HG03095 (cell line): ENCODE data around the gene SULT1C4.
"Not testable (repeated sequence)": the region's sequence is repeated elsewhere in the genome, so short reads cannot be mapped to it uniquely, and the experiment has no call there.

Experiments used
- ATAC-seq: cut with Tn5 transposase; IDR thresholded peaks from one replicate; pipeline ENCODE4 v1.9.1; 2021; ENCODE audit warnings: moderate library complexity; ENCODE audit not compliant: unreplicated experiment

The SULT1C4 gene

DNA sequence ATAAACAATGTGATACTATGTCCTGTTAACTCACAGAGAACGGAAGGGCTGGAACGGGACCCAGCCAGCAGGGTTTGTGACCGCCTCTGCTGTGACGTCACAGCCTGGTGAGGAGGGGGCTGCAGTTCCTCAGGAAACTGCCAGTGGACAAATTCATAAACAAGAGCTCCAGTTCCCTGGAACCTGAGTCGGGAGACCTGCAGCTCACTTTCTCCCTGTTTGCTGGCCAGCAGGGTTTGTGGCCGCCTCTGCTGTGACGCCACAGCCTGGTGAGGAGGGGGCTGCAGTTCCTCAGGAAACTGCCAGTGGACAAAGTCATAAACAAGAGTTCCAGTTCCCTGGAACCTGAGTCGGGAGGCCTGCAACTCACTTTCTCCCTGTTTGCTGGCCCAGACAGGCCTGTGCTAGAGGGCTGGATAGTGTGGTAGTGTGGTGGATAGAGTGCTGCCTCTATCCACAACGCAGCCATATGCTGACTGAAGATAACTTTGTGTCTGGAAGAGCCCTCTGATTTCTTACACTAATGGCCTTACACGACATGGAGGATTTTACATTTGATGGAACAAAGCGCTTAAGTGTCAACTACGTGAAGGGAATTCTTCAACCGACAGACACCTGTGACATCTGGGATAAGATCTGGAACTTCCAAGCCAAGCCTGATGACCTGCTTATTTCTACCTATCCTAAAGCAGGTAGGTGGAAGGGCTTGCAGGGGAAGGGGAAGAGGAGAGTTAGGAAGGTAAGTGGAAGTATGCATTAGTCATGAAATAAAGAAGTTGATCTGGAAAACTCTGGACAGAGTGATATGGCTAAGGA lies at the start of gene SULT1C4:
SULT1C4 (plus strand) TSS at position 140 of the 816 bp plus-strand sequence; CDS start at position 524, 384 bp downstream.
- no peak for ATAC-seq

DNA sequence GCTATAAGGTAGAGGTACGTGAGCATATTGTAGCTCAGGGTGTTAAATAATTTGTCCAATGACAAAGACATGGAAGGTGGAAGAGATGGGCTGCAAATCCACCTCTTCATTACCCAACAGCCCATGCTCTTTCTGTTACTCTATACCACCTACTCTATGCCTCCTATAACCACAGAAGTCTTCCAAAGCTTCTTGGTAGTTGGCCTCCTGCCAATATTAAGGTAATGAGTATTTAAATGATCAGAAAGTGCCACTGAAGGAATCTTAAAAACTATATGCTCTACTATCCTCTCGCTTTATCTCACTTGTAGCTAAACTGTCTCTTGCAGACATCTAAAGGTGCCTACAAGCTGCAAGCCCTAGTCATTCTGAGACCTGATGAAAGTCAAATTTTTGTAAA lies 48.0 kb upstream of the SULT1C4 start:
- no peak for ATAC-seq

DNA sequence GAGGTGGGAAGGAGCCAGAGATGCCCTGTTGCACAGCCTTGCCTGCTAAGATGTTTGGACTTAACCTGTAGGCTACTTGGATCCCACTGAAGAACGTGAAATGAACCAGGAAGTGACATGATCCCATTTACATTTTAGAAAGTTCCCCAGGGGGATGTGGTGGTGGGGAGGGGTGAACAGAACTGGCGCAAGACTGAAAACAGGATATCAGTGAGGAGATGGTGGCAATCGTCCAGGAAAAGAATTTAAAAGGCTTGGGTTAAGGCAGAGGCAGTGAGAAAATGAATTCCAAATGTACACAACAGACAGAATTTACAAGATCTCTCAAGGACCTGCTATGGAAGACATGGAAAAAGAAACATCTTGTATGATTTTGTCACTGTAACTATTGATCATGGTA lies 46.8 kb upstream of the SULT1C4 start:
- ATAC-seq: no peak

DNA sequence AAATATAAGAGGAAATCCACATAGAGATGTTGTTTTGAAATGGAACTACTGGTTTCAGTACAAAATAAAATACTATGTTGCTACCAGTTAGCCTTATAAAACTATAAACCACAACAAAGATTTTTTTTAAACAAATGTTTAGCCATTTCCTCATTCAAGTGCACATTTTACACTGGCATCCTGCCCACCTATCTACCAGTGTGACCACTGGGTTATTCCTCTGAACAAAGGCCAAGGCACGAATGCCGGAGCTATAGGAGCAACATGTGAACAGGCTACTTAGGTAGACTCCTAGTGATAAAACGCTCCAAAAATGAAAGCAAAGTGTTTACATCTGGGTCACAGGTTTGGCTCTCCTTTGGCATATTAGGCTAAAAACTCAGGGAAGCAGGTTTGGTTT lies 31.8 kb upstream of the SULT1C4 start:
- ATAC-seq: no peak

DNA sequence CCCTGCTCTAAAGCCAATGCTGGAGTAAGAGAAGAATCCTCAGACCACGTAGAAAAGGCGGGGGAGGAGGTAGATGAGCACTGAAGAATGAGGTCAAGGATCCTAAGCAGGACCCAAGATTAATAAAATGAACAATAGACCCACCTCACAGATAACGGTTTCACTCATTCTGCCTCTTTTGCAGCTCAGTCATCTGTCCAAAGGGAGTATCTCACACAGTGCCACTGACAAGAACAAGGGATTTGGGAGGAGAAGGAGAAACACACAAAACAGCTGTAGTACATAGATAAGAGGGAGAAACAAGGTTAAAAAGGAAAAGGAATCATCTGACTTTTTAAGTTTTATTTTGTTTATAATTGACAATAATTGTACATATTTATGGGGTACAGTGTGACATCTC lies 30.9 kb upstream of the SULT1C4 start:
- ATAC-seq: no peak

DNA sequence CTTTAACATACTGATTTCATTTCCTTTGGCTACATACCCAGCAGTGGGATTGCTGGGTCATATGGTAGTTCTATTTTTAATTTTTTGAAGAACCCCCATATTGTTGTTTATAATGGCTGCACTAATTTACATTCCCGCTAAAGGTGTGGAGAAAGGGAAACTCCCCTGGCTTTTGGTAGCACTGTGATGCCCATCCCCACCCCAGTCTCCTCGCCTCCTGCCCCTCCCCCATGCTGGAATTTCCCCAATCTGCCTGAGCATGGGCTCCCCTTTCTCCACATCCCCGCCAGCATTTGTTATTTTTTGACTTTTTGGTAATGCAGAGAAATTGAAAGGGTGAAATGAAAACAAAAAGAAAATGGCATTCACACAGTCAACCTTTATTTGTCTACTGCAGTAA lies 30.0 kb upstream of the SULT1C4 start:
- no peak for ATAC-seq

DNA sequence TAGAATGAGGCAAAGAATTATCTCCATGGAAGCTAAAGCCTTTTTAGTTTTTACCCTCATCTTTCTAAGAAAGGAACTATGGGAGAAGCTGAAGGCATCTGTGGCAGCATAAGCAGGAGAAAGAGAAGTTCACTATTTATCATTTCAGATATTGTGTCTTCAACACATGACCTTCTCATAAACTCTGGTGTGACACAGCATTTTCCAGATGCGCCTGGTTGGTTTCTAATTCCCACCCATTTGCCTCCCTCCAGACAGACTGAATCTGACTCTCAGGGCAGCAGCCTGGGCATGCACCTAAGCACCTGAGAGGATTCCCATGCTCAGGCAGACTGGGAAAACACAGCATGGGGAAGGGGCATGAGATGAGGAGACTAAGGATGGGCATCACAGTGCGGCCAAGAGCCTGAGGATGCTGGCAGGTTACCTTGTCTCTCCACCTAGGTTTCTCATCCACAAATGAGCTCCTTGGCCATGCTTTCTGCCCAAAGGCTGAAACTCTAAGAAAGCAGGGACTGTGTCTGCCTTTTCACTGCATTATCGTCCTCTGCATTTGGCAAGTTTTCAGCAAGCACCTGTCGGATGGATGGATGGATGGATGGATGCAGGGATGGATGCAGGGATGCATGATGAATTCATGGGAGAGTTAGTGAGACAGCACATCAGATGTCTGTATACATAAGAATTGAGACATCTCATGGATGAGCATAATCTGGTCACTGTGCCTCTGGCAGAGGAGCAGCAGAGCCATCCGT lies 28.8 kb upstream of the SULT1C4 start:
- ATAC-seq: no peak

DNA sequence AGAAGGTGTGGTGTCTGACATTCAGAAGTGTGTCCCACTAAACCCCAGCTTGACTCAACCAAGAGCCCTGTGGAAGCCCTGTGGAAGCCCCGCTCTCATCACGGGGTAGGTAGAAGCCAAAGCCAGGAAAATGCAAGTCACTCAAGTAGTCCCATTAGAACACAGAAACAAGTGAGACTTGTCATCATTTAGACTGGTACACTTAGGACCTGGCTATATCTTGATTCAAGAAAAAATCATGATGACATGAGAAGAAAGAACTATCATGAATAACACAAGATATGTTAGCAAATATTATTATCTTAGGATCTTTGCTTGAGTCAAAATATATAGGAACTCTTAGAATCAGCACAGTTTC lies 28.2 kb upstream of the SULT1C4 start:
- ATAC-seq: no peak

DNA sequence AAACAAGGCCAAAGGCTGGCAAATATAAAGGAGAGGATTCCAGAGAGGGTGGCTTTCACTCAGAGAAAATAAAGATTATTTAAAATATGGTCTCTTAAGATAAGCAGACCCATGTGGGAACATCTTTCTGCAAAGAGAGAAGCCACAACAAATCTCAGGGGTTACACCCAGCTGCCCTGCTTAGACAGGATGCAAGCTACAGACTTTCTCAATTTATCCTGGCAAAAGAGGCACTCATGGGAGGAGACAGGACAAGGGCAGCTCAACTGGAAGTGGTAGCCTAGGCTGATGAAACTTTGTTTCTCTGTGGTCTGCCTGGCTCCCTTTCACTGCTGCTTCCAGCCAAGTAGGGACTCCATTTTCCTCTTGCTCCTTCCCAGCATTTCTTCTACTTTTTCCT lies 25.9 kb upstream of the SULT1C4 start:
- no peak for ATAC-seq

DNA sequence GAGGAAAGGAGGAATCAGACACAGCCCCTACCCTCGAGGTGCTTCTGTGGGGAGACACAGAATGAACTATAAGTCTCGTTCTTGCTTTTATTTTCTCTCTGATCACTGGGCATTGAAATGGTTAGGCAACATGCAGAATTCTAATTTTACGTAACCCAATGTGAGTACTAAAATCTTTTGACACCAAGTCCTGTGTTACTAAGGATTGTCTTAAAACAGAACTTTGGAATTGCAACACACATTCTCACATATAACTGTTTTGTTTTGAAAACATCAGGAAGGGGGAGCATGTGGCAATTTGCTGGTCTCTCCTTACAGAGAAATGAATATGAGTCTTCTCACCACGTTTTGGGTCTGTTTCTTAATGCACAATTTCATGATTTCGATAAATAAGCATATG lies 23.6 kb upstream of the SULT1C4 start:
- no peak for ATAC-seq

DNA sequence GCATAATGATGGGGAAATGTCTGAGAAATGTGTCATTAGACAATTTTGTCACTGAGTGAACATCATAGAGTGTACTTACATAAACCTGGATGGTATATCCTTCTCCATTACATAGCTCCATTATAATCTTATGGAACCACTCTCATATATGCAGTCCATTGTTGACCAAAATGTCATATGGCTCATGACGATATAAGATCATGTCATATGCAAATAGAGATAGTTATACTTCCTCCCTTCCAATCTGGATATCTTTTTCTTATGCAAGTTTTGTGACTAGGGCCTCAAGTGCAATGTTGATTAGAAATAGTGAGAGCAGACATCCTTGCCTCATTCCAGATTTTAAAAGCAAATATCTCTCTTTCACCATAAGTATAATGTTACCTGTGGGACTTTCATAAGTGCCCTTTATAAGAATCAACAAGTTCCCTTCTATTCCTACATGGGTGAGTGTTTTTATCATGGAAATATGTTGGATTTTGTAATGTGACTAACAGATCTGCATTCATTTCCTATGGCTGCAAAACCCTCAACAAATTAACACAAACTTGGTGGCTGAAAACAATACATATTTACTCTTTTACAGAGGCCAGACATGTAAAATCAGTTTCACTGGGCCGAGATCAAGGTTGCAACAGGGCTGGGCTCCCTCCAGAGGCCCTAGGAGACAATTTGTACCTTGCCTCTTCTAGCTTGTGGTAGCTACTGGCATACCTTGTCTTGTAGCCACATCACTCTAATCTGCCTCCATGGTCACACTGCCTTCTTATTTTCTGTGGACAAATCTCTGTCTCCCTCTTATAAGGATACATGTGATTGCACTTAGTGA lies 21.6 kb upstream of the SULT1C4 start:
- no peak for ATAC-seq

DNA sequence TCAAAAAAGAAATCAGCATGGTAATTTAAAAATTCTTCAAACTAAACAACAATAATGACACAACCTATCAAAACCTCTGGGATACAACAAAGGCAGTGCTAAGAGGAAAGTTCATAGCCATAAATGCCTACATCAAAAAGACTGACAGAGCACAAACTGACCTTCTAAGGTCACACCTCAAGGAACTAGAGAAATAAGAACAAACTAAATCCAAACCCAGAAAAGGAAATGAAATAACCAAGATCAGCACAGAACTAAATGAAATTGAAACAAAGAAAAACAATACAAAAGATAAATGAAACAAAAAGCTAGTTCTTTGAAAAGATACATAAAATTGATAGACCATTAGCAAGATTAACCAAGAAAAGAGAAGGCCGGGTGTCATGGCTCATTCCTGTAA lies 18.4 kb upstream of the SULT1C4 start:
- not testable (repeated sequence) for ATAC-seq

DNA sequence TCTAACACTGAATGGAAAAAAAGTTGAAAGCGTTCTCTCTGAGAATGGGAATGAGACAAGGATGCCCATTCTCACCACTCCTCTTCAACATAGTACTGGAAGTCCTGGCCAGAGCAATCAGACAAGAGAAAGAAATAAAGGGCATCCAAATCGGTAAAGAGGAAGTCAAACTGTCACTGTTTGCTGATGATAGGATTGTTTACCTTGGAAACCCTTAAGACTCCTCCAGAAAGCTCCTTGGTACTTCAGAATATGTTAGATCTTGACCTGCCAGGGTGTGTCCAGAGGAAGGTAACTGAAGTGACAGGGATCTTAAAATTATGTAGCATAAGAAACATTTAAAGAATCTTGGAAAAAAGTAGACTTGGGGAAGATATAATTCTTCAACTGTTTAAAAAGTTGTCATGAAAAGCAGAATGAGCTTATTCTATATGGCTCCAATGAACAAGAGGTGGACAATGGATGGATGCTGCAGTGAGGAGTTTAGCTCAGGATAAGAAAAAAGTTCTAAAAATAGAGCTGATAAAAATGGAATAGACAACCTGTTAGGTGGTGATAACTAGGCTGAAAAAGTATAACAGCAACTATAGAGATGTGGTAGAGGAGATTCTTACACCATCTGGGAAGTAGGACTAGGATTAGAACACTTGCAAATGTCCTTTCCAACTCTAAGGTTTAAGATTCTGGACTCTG lies 16.8 kb upstream of the SULT1C4 start:
- no peak for ATAC-seq

DNA sequence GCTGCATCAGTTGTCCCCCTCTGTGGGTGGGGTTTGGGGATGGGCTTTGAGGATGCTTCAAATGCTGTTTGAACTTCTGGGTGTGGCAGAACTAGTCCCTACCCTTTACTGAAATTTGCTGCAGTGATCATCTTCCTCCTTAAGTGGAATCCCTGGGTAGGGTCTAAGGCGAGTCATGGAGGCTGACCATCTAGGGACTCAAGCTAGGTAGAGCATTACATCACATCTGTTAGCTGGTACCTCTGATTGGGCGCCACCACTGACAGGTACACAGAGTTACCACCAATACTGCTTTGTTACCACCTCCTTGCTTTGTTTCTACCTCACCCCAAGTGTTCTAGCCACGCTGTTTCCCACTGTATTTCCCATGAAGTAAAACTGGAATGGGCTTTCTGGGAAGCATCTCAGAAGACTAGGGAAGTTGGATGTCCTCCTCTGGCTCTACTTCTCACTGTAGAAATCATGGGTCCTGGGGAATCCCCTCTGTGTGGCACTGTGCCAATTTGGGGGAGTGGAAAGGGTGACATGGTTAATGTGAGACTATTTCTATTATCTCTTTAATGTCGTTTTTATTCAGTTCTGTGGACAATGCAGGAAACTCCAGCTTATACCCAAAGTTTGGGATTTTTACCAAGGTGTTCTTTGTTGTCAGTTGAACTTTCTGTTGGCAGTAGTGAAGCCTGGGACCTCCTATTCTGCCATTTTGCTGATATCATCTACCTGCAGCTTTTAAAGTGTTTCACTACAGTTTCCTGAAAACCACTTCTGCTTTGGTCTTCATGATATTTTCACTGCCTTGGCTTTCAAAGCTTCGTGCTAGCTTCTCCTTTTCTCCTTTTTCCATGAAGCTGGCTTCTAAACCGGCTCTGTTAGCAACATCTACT lies 14.5 kb upstream of the SULT1C4 start:
- ATAC-seq: no peak

DNA sequence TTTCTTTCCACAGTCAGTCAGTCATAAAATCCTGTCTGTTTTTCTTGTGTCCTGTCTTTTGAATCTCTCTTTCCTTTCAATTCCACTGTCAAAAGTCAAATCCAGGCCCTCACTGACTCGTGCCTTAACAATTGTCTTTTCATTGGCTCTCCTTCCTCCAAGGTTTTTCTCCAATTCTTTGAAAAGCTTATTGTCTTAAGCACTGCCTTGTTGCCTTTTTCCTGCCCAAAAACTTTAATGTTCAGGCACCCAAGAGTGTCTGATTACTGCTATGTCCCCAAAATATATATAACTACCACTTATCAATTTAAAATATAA lies 13.9 kb upstream of the SULT1C4 start:
- ATAC-seq: no peak

DNA sequence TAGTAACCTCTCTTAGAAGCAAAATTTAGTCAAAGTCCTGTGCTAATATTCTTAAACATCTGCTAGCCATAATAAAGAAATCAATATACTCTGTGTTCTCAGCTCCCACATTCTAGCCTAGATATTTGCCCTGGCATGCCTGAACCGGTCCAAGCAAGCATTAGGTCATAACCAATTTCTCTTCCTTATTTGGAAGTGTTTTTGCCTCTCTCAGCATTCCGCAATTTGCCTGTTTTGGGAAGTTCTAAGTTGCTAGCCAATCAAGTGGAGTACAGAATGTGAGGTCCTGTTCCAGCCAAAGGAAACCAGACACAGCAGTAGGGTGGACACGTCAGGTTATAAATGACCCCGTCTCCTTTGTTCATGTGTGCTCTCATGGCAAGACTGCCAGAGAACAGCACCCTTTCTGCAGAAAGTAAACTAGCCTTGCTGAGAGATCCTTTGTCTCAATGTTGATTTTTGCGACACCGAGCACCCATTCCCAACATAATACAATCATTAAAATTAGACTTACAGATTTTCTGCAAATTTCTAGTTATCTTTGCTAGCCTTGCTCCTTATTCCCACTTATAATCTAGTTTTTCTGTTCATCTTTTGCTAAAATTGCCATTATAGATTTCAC lies 13.0 kb upstream of the SULT1C4 start:
- ATAC-seq: no peak

DNA sequence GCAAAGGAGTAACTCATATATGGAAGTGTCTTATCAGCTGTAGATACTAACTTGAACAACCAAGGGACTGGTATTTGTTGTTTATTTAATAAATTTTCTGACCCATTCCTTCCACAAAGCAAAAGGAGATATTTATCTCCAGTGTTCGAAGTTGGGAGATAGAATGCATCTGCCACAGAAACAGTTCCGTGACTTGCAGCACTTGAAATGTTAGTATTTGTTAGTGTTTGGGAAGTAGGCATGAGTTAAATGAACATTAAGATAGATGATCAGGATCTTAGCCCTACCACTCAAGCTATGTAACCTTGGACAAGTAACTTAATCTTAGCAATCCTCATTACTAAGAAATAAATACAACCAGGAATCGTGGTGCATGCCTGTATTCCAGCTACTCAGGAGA lies 12.1 kb upstream of the SULT1C4 start:
- no peak for ATAC-seq

DNA sequence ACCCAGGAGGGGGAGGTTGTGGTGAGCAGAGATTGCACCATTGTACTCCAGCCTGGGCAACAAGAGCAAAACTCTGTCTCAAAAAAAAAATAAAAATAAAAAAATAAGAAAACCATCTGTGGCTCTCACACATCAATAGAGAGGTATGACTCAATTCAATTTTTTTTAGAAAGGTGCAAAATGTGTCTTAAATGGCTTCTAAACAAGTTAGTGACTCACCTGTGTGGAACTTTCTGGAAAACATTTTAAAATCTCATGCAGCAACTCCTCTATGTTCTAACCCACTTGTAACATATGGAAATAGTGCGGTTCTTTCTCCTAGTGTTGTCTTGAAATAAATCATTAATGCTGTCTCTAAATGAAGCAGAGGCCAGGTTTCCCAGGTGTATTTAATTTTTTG lies 10.7 kb upstream of the SULT1C4 start:
- ATAC-seq: no peak

DNA sequence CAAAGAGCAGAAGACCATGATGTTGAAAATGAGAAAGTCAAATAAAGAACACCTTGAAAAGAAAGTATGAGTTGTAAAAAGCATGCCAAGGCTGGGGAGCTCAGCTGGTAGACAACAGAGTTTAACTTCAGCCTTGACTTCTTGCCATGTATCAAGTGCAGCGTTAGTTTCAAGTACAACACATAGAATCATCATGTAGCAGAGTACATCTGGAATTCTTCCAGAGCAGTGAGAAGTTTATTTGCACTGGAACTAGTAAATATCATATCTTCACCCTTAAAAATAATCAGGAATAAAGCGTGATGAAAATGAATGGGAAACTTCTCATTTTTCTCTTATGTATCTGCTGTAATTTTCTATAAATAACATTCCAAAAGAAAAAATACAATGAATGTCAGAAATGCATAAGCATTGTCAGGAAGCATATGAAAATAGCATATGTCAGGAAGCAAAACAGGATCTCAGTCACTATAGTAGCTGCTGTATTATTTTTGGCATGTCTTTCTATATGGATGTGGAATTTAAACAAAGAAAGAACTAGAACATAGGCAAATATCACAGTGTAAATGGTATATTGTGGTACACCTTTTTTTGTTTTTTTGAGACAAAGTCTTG lies 10.1 kb upstream of the SULT1C4 start:
- no peak for ATAC-seq
